NCI-H2196 treated with DMSO at 0.1 percent for 48 hours (cell line): ENCODE data around the gene WNT7B.

Experiments
- DNase-seq: peaks from one replicate; lab custom pipeline; 2025; ENCODE audit not compliant: unreplicated experiment; lab: John Stamatoyannopoulos, UW

The WNT7B gene

DNA sequence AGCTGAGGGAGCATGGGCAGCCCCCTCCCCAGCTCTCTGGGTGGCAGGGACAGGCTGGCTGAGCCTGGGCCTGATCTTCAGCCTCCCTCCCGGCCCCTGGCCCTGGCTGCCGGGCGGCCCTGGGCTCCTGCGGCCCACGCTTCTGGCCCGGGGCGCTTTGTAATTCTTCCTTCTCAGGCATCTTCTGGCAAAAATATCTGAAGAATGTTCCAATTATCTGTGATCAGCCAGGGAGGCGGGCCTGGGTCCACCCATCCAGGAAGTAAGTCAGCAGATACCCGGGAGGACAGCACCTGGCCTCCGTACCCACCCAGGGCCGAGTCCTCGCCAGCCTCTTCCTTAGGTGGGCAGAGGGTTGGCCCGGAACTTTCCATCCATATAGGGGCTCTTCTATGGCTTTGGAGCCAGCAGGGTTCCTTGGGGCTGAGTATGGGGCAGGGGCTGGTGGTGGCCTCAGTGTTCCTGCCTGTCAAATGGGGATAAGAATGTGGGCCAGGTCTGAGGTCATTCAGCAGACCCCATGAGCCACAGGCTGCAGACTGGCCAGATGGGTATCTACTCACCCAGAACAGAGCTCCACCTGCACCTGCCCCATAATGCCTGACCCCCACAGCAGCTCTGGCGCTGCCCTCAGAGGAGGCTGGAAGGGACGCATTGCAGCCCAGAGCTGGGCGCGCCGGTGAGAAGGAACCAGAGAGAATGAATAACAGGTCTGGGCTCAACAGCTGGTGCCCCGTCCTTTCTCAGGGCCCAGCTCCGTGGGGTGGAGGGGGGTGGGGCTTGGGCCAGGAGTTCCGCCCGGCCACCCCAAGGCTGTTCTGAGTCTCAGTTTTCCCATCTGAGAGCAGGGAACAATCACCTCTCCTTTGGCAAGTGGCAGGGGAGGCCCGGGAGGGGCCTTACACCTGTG, 16.2 kb downstream of the WNT7B start:
- no peak for DNase-seq

DNA sequence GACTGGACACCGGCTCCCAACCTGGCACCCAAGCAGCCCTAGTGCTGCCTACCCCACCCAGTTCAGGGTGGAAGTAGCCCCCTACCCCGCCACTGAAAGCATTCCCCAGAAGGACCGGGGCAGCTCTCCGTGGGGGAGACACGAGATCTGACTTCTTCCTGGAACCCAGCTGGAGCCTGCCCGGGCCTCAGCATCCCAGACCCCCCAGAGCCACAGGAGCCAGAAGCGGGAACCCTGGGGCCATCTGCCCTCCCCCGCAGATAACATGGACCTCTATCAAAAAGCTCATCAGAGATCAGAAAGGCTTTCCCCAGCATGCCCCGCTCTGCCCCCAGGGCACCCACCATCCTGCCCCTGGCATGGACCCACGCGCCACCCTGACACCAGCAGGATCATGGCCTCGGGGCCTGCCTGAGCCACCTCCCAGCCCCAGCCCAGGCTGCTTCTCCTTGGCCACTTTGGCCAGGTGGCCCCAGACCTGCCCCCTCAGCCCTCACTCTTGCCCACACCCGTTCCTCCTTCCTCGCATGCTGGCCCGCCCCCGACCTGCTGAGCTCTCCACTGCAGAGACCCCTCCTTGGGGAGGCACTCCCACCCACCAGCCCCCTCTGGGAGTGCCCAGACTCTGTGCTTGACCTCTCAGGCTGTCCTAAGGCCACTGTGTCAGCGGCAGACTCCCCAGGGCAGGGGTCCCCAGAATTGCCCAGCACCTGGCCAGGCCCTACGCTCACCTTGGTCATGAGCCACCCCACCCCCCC, 17.1 kb downstream of the WNT7B start:
- DNase-seq, result no peak

DNA sequence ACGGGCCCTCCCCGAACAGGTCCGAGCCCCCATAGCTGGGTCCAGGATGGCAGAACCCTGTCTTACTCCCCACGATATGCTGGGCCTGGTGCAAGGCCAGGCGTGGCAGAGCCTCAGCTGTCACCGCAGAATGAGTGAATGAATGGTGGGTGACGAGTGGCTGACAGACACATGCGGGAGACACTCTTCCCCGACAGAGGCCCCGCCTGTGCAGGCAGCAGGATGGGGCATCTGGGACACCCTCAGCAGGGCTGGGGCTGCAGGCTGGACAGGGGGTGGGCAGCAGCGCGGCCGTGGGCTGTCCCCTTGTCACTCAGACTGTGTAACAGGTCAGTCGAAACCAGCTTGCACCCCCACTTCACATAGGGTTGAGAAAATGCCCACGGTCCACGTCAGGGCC, 18.0 kb downstream of the WNT7B start:
- no peak for DNase-seq

DNA sequence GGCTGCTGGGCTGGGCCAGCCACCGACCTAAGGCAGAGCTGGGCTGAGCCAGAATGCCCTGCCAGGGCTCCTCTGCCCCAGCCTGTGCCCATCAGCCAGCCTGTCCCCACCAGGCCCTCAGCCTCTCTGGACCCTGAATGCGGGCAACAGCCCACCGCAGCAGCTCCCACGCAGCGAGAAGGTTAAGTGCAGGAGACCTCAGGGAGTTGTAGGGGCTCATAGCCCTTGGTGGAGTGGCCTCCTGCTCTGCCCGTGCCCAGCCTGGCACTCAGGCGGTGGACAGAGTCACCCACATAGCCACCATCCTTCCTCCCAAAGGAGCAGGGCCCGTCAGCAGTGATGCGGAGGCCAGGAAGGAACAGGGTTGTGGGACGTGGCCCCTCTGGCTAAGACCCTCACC, 19.1 kb downstream of the WNT7B start:
- DNase-seq, result no peak

DNA sequence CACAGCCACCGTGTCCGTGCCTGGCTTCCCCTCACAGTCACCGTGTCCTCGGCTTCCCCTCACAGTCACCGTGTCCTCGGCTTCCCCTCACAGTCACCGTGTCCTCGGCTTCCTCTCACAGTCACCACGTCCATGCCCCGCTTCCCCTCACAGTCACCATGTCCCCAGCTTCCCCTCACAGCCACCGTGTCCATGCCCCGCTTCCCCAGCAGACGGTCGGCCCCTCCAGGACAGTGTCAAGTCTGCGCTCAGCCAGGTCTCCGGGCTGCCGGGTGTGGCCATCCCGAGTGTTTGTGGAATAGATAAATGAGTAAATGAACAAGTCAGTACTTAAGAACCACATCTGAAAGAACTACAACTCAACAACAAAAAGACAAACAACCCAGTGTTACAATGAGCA, 23.8 kb downstream of the WNT7B start:
- no peak for DNase-seq

DNA sequence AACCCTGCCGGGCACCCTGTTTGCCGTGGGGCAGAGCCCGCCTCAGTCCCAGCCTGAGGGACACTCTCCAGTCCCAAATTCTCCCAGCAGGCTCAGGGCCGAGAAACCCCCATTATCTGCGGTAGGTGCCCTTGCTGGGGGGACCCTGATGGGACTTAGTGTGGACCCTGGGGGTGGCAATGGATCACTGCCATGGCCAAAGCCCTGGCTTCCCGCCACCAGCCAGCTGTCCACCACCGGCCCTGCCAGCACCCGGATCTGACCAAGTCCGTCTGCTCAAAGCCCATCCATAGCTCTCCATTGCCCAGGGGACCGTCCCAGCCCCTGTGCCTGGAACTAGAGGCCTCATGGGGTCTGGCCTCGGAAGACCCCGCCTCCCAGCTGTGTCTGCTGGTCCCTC, 24.4 kb downstream of the WNT7B start:
- DNase-seq, result no peak

DNA sequence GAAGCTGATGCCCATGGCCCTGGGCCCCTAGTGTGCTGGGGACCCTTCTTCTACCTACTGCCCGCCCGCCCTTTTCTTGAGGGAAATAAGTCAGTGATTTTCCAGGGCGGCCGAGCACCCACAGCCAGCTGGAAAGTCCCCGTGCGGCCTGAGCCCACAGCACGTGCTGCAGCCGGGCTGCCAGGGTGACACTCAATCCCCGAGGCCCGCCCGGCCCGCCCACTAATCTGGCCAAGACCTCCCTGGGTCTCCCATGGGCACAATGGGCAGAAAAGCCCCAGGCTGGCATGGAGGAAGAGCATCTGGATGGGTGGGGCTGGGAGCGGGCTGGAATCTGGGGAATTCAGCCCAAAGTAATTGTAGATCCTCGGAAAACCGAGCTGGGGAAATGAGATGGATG, 24.8 kb downstream of the WNT7B start:
- DNase-seq, result no peak

DNA sequence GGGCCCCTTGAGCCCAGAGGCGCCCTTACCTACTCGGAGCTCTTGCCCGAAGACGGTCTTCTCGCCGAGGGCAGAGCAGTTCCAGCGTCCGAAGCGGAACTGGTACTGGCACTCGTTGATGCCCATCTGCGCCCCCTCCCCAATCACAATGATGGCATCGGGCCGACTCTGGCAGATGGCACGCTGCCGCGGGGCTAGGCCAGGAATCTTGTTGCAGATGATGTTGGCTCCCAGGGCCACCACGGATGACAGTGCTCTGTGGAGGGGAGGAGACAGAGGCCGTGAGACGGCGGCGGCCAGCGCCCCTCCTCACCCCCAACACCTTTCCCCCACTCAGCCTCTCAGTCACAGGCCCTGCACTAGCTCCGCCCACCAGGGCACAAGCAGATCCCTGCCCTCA, 27.1 kb downstream of the WNT7B start:
- DNase-seq, result no peak

DNA sequence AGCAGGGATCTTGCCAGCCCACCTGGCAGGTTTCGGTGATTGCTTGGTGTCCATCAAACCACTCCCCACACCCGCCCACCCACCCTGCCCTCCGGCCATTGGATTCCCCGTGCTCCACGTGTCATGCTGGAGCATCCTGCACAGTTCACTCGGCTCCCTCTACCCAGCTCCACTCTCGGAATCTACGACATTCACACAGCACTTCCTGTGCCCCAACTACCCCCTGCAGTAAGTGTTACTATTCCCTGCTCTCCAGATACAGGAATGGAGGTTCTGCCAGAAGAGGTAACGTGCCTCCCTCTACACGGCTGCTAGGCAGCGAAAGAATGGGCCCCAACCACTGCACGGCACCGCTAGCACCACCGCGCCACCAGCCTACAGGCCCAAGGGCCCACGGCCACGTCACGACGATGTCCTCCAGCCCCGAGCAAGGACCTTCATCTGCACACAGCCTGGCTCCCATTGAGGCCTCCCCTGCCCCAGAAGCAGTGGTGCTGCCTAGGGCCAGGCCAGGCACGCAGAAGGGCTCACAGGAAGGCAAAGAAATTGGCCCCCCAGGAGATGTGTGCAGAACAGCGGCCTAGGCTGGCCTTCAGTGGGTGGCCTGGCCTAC, 27.6 kb downstream of the WNT7B start:
- no peak for DNase-seq

DNA sequence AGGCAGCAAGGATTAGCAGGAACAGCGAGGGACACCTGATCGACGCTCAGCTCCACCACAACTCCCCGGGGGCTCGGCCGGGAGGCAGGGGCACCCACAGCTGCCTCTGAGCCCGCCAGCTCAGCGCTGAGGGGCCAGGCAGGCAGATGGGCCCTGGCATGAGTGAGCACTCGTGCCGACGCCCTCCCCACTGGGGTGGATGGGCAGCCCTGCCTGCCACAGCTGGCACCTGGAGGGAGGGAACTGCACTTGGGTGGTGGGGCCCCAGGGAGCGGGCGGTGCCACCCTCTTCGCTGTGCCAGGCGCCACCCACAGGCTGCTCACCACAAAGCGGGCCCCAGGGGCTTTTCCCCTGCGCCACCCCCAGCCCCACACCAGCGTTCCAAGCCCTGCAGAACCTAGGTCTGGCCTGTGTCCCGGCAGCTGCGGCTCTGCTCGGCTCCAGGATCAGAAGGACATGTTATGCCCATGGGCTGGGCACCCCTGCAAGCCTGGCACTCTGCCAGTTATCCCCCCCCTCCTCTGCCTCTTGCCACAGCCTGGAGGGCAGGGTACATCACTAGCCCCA, 28.8 kb downstream of the WNT7B start:
- DNase-seq, result no peak

DNA sequence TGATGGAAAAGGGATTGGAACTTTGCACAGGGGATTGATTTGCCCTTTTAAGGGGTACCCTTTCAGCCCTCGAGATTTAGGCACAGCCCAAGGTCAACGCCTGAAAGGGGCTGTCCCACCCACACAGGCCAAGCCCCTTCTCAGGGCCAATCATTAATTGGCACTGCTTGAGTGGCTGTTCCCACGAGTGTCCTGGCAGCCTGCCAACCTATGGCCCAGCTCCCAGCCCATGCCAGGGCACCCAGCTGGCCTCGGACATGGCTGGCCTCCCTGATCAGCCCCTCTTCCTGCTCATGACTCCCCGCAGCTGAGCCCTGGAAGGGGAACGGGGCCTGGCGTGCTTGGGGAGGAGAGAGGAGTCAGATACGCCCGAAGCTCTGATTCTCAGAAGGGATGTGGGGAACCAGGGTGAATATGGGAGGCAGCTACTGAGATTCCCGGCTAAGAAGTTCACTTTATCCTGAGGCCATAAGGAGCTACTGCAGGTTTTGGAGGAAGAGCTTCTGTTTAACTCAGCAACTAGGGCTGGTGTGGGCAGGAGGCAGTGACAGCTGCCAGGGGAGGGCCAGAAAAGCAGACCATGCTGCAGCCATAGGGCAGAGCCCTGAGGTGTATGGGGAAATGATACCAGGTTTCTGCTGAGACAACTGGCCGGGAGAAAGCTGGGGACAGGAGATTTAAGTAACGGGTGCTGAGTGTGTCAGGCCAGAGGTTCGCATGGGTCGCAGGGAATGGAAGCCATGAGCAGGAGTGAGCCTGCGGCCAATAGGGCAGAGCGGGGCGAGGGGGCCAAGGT, 30.0 kb downstream of the WNT7B start:
- DNase-seq, result no peak

DNA sequence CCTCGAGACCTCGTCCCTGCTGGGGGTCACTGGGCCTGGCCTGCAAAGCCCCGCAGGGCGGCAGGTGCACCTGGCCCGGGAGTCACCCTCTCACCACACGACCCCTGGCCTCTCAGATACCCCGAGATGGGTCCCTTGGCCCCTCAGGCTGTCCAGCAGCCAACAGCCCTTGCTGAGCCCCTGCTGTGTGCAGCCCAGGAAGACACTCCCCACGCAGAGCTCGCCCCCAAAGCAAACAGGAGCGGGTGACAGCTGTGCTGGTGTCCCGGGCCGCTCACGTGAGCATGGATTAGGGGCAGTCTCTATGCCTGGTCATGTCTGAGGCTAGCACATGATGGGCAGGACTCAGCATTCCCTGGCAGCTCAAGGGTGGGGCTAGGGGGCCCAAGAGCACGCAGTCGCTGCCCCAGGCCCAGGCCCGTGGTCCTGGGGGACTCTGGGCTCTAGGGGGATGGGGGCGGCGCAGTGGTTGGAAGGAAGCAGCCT, 31.3 kb downstream of the WNT7B start:
- DNase-seq, result no peak

DNA sequence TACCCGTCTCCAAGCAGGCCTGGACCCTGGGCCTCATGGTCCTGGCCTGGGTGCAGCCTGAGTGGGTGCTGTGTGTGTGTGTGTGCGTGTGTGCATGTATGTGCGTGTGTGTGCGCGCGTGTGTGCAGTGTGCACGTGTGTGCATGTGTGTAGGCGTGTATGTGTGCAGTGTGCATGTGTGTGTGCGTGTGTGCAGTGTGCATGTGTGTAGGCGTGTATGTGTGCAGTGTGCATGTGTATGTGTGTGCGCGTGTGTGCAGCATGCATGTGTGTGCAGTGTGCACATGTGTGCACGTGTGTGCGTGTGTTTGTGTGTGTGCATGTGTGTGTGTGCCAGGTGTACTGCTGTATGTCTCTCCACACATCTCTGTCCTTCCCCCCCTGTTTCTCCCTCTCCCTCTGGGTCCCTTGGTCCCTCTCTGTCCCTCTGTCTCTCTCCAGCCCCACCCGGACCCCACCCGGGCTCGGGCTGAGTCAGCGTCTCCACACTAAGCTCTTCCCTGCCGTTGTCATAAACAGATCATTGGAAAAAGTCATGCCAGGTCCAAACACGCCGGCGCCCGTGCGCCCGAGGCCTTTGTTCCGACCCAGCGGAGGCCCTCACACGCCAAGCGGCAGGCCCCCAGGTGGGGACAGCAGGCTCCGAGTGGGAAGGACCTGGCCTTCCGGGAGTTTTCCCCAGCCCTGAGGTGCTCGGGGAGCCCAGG, 34.0 kb downstream of the WNT7B start:
- no peak for DNase-seq

DNA sequence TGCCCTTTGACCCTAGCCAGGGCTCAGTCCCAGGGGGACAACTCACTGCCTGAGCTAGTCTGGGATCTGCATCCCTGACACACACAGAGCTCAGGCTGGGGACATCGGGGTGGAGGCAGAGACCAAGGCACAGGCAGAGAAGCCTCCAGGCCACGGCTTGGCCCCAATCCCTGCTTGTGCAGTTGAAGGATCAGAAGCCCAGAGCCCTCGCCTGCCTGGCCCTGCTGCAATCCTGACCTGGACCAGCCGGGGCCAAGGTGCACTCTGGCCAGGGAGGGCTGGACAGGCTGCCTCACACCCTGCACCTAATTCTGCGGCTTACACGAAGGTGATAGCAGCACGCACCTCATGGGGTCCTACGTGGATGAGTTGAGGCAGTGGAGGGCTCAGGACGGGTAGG, 34.6 kb downstream of the WNT7B start:
- no peak for DNase-seq

DNA sequence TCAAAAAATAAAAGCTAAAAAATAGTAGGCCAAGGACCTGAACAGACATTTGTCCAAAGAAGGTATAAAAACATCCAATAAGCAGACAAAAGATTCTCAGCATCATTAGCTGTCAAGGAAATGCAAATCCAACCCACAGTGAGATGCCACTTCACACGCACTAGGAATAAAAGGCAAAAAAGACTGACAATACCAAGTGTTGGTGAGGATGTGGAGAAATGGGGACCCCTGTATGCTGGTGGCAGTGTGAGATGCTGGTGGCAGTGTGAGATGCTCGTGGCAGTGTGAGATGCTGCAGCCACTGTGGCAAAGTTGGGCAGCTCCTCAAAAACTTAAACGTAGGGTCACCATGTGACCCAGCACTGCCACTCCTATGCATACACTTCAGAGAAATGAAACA, 38.0 kb downstream of the WNT7B start:
- no peak for DNase-seq

DNA sequence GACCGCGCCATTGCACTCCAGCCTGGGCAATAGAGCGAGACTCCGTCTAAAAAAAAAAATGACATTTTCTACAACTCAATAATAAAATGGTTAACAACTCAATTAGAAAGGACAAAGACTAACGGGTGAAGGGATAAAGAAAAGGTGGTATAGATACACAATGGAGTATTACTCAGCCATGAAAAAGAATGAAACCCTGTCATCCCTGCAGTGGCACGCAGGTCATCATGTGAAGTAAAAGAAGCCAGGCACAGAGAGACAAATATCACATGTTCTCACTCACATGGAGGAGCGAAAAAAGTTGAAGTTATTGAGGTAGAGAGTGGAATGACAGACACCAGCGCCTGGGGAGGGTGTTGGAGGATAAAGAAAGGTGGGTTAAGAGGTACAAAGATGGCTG, 39.0 kb downstream of the WNT7B start:
- no peak for DNase-seq

DNA sequence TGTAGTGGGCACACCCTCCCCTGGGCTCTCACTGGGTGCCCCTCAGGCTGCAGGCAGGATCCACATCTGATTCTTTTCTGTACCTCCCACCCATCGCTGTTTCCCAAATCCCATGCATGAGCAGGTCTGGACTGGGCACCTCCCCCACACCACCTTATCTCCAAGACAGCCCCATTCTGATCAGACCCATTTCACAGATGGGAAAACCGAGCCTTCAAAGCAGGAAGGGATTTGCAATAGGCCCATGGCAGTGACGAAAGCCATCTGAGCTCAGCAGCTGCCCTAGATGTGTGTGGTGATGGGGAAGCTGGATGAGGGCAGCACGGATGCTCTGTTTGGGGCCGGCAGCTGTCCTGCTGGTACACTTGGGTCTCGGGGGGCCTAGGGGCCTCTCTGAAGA, 41.4 kb downstream of the WNT7B start:
- no peak for DNase-seq

DNA sequence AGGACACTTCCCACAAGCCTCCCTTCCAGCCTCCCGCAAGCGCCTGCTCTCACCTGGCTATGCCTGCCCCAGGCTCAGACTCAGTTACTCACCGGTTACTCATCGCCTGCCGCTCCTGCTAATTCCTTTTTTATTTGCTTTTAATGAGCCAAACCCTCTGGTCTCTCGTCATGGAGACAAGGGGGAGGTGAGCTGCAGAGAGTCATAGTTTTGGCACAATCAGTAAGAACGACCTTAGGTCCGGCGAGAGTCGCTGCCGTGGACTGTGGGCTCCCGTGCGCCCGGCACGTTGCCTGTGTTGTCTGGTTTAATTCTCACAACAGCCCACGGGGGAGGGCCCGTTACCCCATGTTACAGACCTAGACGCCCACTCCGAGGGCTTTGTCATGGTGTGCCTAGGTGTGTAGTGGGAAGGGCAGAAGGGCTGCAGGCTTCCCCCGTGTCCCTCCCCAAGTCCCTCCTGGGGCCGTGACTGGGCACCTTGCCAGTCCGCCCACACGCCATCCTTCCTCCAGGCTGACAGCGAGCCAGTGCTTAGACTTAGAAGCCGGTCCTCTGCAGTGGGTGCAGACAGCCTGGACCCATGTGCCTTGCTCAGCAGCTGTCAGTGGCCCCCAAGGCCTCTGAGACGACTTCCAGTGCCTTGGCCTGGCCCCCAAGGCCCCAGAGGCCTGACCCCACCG, 42.2 kb downstream of the WNT7B start:
- no peak for DNase-seq

DNA sequence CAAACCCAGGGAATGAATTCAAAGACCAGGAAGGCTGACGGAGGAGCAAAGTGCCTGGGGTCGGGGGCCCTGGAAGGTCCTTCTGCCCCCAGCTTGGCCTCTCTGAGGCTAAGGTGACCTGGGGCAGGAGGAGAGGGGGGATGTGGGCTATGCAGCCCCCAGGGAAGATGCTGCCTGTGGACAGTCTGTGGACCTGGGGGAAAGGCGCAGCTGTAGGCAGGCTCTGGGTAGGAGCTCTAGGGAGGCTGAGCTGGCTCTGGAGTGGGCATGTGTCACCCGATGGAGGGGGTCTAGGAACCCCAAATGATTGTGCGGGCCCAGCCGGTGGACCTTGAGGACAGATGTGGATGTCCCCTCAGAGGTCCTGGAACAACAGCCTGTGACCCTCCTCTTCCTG, 42.8 kb downstream of the WNT7B start:
- no peak for DNase-seq
